GM23248 (cell line): ENCODE results near the gene CMTM8.

Source experiments
- EZH2 ChIP-seq: fragments of 200-600 bp; sonication (generic); IDR thresholded peaks from 2 replicates; pipeline ENCODE4 v1.6.1; 2018; ENCODE audit warnings: antibody characterized with exemption, mild to moderate bottlenecking; ENCODE audit not compliant: insufficient read depth, poor library complexity, severe bottlenecking
- EZH2phosphoT487 ChIP-seq: fragments of 200-600 bp; sonication (generic); IDR thresholded peaks from 2 replicates; pipeline ENCODE4 v1.6.1; 2018; ENCODE audit warnings: antibody characterized with exemption, moderate library complexity, mild to moderate bottlenecking, low read depth; ENCODE audit not compliant: insufficient read depth

GRCh38 chr3:32405711-32406323, 167.3 kb downstream of the CMTM8 start:
- TF ChIP-seq EZH2 (no peak), EZH2phosphoT487 (no peak)
